HG03520 (cell line): Measurements from ENCODE around the gene ARMC12.

Experiments used
- ATAC-seq: cut with Tn5 transposase; IDR thresholded peaks from one replicate; pipeline ENCODE4 v1.9.1; 2021; ENCODE audit warnings: mild to moderate bottlenecking, moderate library complexity; ENCODE audit not compliant: unreplicated experiment

The ARMC12 gene

GRCh38 chr6:35769211-35769610 lies 32.4 kb downstream of the ARMC12 start:
- ATAC-seq = no peak

GRCh38 chr6:35771343-35771627 lies 34.5 kb downstream of the ARMC12 start:
- ATAC-seq = no peak

DNA sequence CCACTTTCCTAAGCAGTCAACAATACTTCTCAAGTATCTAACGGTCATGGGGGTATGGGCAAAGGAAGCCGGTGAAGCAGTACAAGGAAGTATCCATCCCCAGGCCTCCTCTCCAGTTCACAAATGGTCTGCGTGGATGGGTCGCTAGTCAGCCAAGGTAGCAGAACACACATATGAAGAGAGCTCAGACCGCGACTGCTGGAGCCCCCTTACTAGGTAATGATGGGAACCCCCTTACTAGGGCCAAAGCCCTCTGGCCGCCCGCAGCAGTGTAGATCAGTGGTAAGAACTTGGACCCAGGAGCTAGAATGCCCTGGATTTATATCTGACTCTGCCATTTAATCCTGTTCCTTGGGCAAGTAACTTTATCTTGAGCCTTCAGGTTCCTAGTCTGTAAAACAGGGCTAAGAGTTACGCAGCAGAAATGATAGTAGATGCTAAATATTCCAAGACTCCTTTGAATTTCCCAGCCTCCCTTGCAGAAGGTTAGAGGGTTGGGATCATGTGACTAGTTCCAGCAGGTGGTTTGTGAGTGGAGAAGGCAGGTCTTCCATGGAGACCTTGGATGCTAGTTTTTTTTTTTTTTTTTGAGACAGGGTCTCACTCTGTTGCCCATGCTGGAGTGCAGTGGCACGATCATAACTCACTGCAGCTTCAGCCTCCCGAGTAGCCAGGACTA lies 37.4 kb downstream of the ARMC12 start:
- ATAC-seq = no peak

GRCh38 chr6:35775031-35775430 lies 38.2 kb downstream of the ARMC12 start:
- no peak for ATAC-seq

- ATAC-seq = no peak
These were observed 39.8 kb downstream of the ARMC12 start, which contains the start of gene CLPSL2 for GRCh38 chr6:35776364-35777215. Gene CLPSL2, plus strand, starts transcription at chr6:35776598. Its CDS starts 21 bp downstream, at chr6:35776619.

DNA sequence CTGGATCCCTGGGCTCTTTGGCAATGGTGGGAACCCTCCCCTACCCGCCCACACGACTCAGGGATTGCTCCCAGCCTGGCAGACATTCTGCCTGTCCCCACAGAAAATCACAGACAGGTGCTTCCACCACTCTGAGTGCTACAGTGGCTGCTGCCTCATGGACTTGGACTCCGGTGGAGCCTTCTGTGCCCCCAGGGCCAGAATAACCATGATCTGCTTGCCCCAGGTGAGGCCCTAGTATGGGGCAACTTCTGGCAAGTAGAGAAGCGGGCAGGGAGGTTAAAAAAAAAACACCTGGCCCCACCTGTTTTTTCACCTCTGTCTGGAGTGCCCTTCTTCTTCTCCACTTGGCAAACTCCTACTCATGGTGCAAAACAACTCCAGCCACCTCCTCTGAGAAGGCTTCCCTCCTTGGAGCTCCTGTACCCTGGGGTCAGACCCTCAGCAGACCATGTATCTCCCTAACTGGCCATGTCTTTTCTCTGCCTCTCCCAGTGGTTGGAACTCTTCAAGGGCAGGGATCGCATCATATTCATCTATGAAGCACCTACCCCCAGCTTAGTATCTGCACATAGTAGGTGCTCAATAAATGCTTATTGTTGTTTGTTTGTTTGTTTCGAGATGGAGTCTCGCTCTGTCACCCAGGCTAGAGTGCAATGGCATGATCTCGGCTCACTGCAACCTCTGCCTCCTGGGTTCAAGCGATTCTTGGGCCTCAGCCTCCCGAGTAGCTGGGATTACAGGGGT lies 40.7 kb downstream of the ARMC12 start:
- no peak for ATAC-seq

DNA sequence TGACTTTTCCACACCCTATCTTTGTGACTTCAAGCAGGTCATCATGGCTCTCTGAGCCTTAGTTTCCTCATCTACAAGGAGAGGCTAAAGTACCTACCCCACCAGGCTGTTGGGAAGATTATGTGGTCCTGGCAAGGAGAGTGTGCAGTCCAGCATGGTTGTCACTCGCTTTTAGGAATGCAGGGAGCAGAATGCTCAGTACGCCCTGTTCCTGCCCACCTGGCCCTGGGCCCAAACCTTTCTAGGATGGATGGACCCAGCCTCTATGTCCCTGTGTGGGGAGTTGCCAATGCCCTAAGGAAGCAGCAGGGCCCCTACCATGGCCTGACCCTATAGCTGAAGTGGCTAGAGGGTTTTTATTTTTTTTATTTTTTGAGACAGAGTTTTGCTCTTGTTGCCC lies 41.6 kb downstream of the ARMC12 start:
- ATAC-seq = no peak

DNA sequence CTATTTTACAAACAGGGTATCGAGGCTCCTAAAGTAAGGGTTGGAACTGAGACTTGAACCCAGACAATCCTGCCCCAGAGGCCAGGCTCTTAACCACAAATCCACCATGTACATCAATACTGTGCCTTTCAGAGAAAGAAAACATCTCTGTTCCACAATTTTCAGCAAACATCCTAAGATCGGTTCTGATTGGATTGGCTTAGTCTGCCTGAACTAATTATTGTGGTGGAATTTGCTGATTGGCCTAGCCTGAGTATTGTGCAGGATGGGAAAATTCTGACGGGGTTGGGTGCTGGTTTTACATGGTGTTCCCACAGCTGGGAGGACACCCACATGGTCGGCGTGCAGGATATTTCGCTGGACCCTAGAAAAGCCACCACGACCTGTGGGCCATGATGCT lies 43.9 kb downstream of the ARMC12 start, which contains the start of gene CLPSL1:
CLPSL1 (plus strand) TSS at position 301 of the 400 bp plus-strand sequence; CDS start at position 393, 92 bp downstream.
- ATAC-seq = no peak

DNA sequence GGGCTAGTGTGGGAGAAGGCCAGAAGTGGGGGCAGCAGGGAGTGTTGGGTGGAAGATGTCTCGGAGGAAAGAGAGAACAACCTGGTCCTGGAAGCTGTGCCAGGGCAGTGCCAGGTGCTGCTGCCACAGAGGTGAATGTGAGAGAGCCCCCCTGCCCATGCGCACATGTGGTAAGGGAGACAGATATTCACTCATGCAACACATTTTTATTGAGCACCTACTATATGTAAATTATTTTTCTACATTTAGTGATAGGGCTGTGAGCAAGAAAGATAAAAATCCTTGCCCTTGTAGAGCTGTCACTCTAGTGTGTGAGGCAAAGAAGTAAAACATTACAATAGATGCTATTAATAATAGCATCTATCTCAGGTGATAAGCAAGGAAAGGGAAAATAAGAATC lies 44.5 kb downstream of the ARMC12 start:
- no peak for ATAC-seq

DNA sequence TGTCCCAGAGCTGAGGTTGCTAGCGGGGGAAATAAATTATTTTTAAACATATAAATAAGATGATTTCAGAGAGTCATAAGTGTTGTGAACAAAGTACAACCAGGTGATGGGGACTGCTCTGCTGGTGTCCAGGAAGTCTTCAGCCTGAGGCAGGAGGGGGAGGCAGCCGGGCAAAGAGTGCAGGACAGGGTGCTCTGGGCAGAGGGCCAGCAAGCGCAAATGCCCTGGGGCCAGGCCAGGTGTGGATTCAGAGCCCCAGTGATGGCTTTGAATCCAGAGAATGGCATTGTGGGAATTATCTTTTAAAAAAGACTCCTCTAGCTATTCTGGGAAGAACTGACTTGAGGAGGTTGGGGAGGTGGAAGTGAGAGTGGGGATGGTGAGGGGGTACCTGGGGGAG lies 45.6 kb downstream of the ARMC12 start:
- no peak for ATAC-seq

GRCh38 chr6:35784200-35784599 lies 47.4 kb downstream of the ARMC12 start:
- no peak for ATAC-seq

GRCh38 chr6:35786272-35786671 lies 49.4 kb downstream of the ARMC12 start:
- no peak for ATAC-seq

DNA sequence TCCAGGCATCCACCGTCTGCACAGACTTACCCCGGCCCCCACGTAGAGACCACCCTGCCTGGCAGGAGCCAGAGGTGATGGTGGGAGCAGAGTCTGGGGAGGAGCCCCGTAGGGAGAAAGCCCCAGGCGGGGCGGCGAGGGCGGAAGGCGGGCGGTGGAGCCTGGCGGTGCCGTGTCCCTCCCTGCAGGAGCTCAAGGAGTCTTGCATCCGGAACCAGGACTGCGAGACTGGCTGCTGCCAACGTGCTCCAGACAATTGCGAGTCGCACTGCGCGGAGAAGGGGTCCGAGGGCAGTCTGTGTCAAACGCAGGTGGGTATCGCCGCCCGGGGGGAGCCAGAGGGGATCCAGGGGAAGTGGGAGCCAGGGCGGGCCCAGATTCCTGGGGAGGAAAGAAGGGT lies 50.0 kb downstream of the ARMC12 start:
- no peak for ATAC-seq

DNA sequence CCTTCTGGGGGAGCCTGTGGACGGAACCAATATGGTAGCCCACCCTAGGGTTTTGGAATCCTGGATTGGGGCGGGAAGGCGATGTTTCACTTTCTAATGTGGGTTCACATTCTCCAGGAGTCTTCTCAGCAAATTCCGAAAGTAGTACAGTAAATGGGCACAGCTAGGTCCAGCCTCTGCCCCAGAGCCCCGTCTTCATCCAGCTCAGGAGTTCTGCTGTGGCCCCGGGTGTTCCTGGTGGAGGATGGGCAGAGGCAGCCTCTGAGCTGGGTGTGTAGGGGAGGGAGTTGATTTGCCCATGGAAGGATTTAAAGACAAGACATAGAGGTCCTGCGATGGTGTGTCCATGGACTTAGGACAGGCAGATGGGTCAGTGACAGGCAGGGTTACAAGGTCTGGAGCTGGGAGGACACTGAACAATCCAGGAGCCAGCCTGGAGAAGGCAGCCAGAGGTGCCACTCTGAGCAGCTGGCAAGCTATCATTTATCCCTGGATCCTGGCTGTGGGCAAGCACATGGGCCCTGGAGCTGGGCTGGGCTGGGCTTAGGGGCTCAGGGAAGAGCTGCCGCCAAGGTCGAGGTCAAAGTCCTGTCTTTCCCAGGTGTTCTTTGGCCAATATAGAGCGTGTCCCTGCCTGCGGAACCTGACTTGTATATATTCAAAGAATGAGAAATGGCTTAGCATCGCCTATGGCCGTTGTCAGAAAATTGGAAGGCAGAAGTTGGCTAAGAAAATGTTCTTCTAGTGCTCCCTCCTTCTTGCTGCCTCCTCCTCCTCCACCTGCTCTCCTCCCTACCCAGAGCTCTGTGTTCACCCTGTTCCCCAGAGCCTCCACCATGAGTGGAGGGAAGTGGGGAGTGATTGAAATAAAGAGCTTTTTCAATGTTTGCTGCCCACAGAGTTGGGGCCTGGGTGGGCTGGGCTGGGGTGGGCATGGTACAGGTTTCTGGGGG lies 50.7 kb downstream of the ARMC12 start:
- ATAC-seq = no peak

- ATAC-seq = no peak
These were observed 51.7 kb downstream of the ARMC12 start for GRCh38 chr6:35788423-35788982.

DNA sequence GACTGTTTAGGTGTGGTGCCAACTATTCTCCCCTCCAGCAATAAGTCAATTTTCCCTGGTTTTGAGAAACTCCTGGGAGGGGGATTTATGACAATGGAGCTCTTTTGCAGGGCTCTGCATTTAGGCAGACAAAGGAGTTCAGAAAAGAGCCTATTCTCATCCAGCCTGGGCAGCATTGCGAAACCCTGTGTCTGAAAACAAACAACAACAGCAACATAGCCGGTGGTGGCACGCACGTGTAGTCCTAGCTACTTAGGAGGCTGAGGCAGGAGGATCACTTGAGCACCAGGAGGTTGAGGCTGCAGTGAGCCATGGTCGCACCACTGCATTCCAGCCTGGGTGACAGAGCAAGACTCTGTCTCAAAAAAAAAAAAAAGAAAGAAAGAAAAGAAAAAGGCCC lies 53.9 kb downstream of the ARMC12 start:
- ATAC-seq = no peak

GRCh38 chr6:35794536-35795452 lies 58.0 kb downstream of the ARMC12 start:
- no peak for ATAC-seq

GRCh38 chr6:35795453-35796071 lies 58.7 kb downstream of the ARMC12 start:
- no peak for ATAC-seq

- ATAC-seq = no peak
These were observed 59.4 kb downstream of the ARMC12 start for GRCh38 chr6:35796236-35796635.
